GM23248 (cell line): ENCODE measurements around the gene RSAD1. TPM values are rescaled to one million over a fixed set of nuclear protein-coding genes. Genes with fewer than 3 reads are reported as not detected.

ENCODE experiments used
- DNase-seq: peaks from one replicate; pipeline ENCODE4 v3.0.0-alpha.2; 2015
- H2AFZ ChIP-seq: fragments of 200-600 bp; sonication (generic); 2 replicates; pipeline ENCODE4 v1.6.1; 2016; ENCODE audit warnings: antibody characterized with exemption
- H3F3A ChIP-seq: fragments of 200-600 bp; sonication (generic); 2 replicates; pipeline ENCODE4 v1.6.1; 2016; ENCODE audit warnings: mild to moderate bottlenecking, antibody characterized with exemption, mixed run types; ENCODE audit not compliant: insufficient read depth
- H3K27ac ChIP-seq: fragments of 200-600 bp; sonication (generic); 2 replicates; pipeline ENCODE4 v1.5.1; 2016; ENCODE audit warnings: mild to moderate bottlenecking
- H3K27me3 ChIP-seq: fragments of 200-600 bp; sonication (generic); replicated peaks from 2 replicates; pipeline ENCODE4 v1.6.1; 2016; ENCODE audit warnings: mild to moderate bottlenecking; ENCODE audit not compliant: insufficient read depth
- H3K36me3 ChIP-seq: fragments of 200-600 bp; sonication (generic); 2 replicates; pipeline ENCODE4 v1.6.1; 2016; ENCODE audit warnings: low read depth, mild to moderate bottlenecking
- H3K4me1 ChIP-seq: fragments of 200-600 bp; sonication (generic); 2 replicates; pipeline ENCODE4 v1.6.1; 2016; ENCODE audit warnings: mild to moderate bottlenecking; ENCODE audit not compliant: insufficient read depth
- H3K4me2 ChIP-seq: fragments of 200-600 bp; sonication (generic); one replicate; pipeline ENCODE4 v1.6.1; 2016; ENCODE audit warnings: mild to moderate bottlenecking; ENCODE audit not compliant: unreplicated experiment
- H3K4me3 ChIP-seq: fragments of 200-600 bp; sonication (generic); 2 replicates; pipeline ENCODE4 v1.5.1; 2016; ENCODE audit warnings: mild to moderate bottlenecking
- H3K79me2 ChIP-seq: fragments of 200-600 bp; sonication (generic); 2 replicates; pipeline ENCODE4 v1.6.1; 2016; ENCODE audit warnings: mild to moderate bottlenecking; ENCODE audit not compliant: insufficient read depth
- H3K9ac ChIP-seq: fragments of 200-600 bp; sonication (generic); 2 replicates; pipeline ENCODE4 v1.6.1; 2016; ENCODE audit warnings: mild to moderate bottlenecking
- H3K9me2 ChIP-seq: fragments of 200-600 bp; sonication (generic); 2 replicates; pipeline ENCODE4 v1.6.1; 2016; ENCODE audit warnings: mixed run types, mild to moderate bottlenecking, moderate library complexity; ENCODE audit not compliant: insufficient read depth
- H3K9me3 ChIP-seq: fragments of 200-600 bp; sonication (generic); one replicate; pipeline ENCODE4 v1.6.1; 2017; ENCODE audit warnings: low read depth
- H4K20me1 ChIP-seq: fragments of 200-600 bp; sonication (generic); 2 replicates; pipeline ENCODE4 v1.6.0; 2016; ENCODE audit not compliant: insufficient read depth
- EZH2 ChIP-seq: fragments of 200-600 bp; sonication (generic); IDR thresholded peaks from 2 replicates; pipeline ENCODE4 v1.6.1; 2018; ENCODE audit warnings: antibody characterized with exemption, mild to moderate bottlenecking; ENCODE audit not compliant: insufficient read depth, poor library complexity, severe bottlenecking
- EZH2phosphoT487 ChIP-seq: fragments of 200-600 bp; sonication (generic); IDR thresholded peaks from 2 replicates; pipeline ENCODE4 v1.6.1; 2018; ENCODE audit warnings: antibody characterized with exemption, moderate library complexity, mild to moderate bottlenecking, low read depth; ENCODE audit not compliant: insufficient read depth
- WGBS, 2 experiments: methylation state at CpG; one replicate each; pipeline ENCODE4 v1.1.6; 2015 to 2017; ENCODE audit warnings: low lambda C conversion rate in 2 of 2, low coverage in 1 of 2; ENCODE audit errors: missing lambda C conversion rate in 2 of 2; 5-methylcytosine and 5-hydroxymethylcytosine counted together
- in situ Hi-C: fragments of 300-500 bp; cut with MboI; formaldehyde crosslinking; loops from 2 replicates; pipeline ENCODE4 v1.15.0; 2020
- polyA plus RNA-seq: library from polyadenylated mRNA; unstranded; fragments of >200 nt; fragmentation: Nextera tagmentation; extraction: Ambion mirVana; gene quantifications from 2 replicates; pipeline ENCODE4 v1.2.1, GENCODE V29; 2016
- total RNA-seq: library from RNA; depleted of rRNA; stranded (reverse); fragments of >200 nt; shearing (Covaris generic); gene quantifications from 2 replicates; pipeline ENCODE4 v1.2.3, GENCODE V29; 2014

RSAD1 gene
- total and polyA plus RNA-seq, 2 experiments from 2014 or later = 19.8 to 22.4 TPM

DNA sequence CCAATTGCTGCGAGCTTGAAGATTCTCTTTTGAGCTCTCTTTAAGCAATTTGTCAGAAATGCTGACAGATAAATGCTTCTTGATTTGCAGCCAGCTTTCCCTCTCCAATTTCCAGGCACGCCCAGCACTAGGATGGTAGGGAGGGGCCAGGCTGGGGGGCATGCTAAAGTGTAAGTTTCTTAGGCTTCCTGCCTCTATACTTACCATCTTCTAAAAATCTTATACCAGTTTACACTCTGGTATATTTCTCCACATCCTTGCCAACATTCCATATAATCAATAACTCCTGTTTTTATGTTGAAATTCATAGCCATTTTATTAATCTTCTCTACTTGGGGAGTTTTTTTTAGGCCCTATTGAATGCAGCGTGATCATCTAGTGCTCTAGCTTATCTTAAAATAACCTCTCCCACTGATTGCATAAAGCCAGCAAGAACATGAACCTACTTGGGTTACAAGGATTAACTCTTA is 35.1 kb upstream of the RSAD1 start:
- H3K36me3 ChIP-seq = no peaks in the 10 kb centered on the region
- H3K27ac ChIP-seq = no peak overlapping the region
- no peaks in the 10 kb centered on the region for H3K79me2 ChIP-seq
- 37 to 38% methylated on average over 3 of the region's 3 CpGs for WGBS, 2 experiments
- DNase-seq = peak; percentile 20
- TF ChIP-seq EZH2 (no peak), EZH2phosphoT487 (no peak)
- no peaks in the 10 kb centered on the region for H4K20me1 ChIP-seq
- no peaks in the 10 kb centered on the region; the same call in 1 of the 2 replicates for H3K4me1 ChIP-seq
- H3K27me3 ChIP-seq = no peaks in the 10 kb centered on the region
- H3K4me2 ChIP-seq = no peak overlapping the region
- no peaks in the 10 kb centered on the region for H3K9me3 ChIP-seq
- H3K4me3 ChIP-seq = no peak overlapping the region
- H3K9ac ChIP-seq = no peak overlapping the region
- in situ Hi-C loops = no loop called here
- no peaks in the 10 kb centered on the region for H3F3A ChIP-seq
- H3K9me2 ChIP-seq = no peaks in the 10 kb centered on the region
- no peak overlapping the region for H2AFZ ChIP-seq

- in situ Hi-C loops = no loop called here
- no peaks in the 10 kb centered on the region for H3K79me2 ChIP-seq
- H3K36me3 ChIP-seq = no peaks in the 10 kb centered on the region
- no peaks in the 10 kb centered on the region for H3K9me2 ChIP-seq
- H3K27ac ChIP-seq = no peak overlapping the region
- no peaks in the 10 kb centered on the region for H3K27me3 ChIP-seq
- 90 to 93% methylated on average over 6 of the region's 6 CpGs for WGBS, 2 experiments
- H3K9ac ChIP-seq = no peak overlapping the region
- no peaks in the 10 kb centered on the region for H4K20me1 ChIP-seq
- H3K4me2 ChIP-seq = no peak overlapping the region
- TF ChIP-seq EZH2 = no peak
- H3K9me3 ChIP-seq = no peaks in the 10 kb centered on the region
- no peaks in the 10 kb centered on the region for H3F3A ChIP-seq
- no peaks in the 10 kb centered on the region; the same call in 1 of the 2 replicates for H3K4me1 ChIP-seq
- no peak overlapping the region for H3K4me3 ChIP-seq
- no peak for DNase-seq
- no peak overlapping the region for H2AFZ ChIP-seq
Measured at GRCh38 chr17:50444841-50445715, 33.6 kb upstream of the RSAD1 start.

DNA sequence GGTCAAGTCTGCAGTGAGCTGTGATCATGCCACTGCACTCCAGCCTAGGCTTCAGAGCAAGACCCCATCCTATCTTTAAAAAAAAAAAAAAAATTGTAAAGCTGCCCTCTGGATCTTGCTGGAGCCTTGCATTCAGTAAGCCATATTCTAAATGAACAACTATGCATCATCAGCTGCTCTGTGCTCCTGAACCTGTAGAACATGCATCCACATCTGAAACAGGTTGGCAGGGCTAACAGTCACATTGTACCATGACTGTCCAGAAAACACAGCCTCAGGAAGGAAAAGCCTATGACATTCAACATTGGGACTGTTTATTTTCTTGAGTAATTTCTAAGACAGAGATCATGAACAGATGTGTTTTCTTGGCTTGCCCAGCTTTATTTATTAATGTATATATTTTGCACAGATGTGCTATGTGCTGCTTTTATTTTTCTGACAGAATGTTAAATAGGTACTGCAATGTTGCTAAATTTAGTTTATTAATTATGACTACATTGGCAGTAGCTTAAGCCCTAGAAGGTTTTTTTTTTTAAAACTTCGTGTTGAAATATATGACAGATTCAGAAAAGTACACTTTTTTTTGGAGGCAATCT is 32.8 kb upstream of the RSAD1 start:
- no peaks in the 10 kb centered on the region for H3K9me2 ChIP-seq

DNA sequence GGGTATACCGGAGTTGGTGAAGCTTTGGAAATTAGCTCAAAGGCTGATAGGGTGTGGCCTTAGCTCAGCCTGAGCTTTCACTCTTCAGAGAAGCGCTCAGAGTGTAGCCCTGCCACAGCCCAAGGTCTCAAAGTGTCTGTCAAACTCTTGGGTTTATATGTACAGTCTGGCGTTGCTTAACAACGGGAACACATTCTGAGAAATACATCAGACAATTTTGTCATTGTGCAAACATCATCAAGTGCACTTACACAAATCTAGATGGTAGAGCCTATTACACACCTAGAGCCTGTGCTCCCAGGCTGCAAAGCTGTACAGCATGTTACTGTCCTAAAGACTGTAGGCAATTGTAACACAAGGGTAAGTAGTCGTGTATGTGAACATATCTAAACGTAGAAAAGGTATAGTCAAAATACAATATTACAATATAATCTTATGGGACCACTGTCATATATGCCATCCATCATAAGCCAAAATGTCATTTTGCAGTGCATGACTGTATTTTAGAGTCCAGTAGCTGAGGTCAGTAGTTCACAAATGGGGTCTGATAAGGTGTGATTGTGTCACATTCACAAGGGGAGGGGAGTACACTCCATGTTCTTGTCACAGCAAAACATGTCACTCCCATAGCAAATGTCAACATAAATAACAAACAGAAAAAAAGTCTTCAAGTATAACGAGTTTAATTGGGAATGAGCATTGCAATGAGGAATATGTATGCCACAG is 30.6 kb upstream of the RSAD1 start:
- Histone ChIP-seq H3K4me1 (no peaks in the 10 kb centered on the region; the same call in 1 of the 2 replicates), H2AFZ (no peak overlapping the region), H3K27ac (no peak overlapping the region), H3K9ac (no peak overlapping the region), H3K9me3 (no peaks in the 10 kb centered on the region), H3K79me2 (no peaks in the 10 kb centered on the region), H3K4me2 (no peak overlapping the region), H3K36me3 (no peaks in the 10 kb centered on the region), H3K9me2 (no peaks in the 10 kb centered on the region), H4K20me1 (no peaks in the 10 kb centered on the region), H3K27me3 (no peaks in the 10 kb centered on the region), H3K4me3 (no peak overlapping the region), H3F3A (no peaks in the 10 kb centered on the region)
- no peak for TF ChIP-seq EZH2
- TF ChIP-seq EZH2phosphoT487 = no peak
- 83 to 87% methylated on average over 7 of the region's 7 CpGs for WGBS, 2 experiments
- DNase-seq = no peak
- in situ Hi-C loops = no loop called here

More for the DNA sequence above, 32.8 kb upstream of the RSAD1 start:
- Histone ChIP-seq H3K4me3 (no peak overlapping the region), H3K36me3 (no peaks in the 10 kb centered on the region), H3K9me3 (no peaks in the 10 kb centered on the region), H4K20me1 (no peaks in the 10 kb centered on the region), H3K27me3 (no peaks in the 10 kb centered on the region), H3K4me2 (no peak overlapping the region), H3K9ac (no peak overlapping the region), H3K27ac (no peak overlapping the region), H3K79me2 (no peaks in the 10 kb centered on the region), H3K4me1 (no peaks in the 10 kb centered on the region; the same call in 1 of the 2 replicates), H2AFZ (no peak overlapping the region), H3F3A (no peaks in the 10 kb centered on the region)
- no peak for TF ChIP-seq EZH2
- TF ChIP-seq EZH2phosphoT487 = no peak
- no peak for DNase-seq
- WGBS, 2 experiments = 8 to 10% methylated on average over 1 of the region's 1 CpG
- in situ Hi-C loops = no loop called here
